Left lung (tissue), 10 donors: Measurements from ENCODE around the gene MAP1LC3A. TPM values are rescaled to one million over a fixed set of nuclear protein-coding genes. Genes with fewer than 3 reads are reported as not detected.
"Not testable (repeated sequence)": the region's sequence is repeated elsewhere in the genome, so short reads cannot be mapped to it uniquely, and the experiment has no call there.

Experiments
- ATAC-seq: fragments of 200-7000 bp; cut with Tn5 transposase; one replicate; pipeline ENCODE4 v1.9.1; 2020; ENCODE audit warnings: moderate library complexity
- DNase-seq, 4 donors: peaks; one replicate each; pipeline ENCODE4 v3.0.0-alpha.2; 2013 to 2020
- H3K27ac ChIP-seq, 2 donors: fragments of 200-600 bp; sonication (generic) in 1 of 2; one replicate each; pipeline versions ENCODE4 v1.5.0 to v1.8.0; 2020 to 2021
- H3K27me3 ChIP-seq, 2 donors: fragments of 200-600 bp; sonication (generic) in 1 of 2; one replicate each; pipeline versions ENCODE4 v1.5.0 to v1.8.0; 2020 to 2021
- H3K36me3 ChIP-seq, 2 donors: fragments of 200-600 bp; sonication (generic) in 1 of 2; one replicate each; pipeline versions ENCODE4 v1.5.0 to v1.8.0; 2020 to 2021
- H3K4me1 ChIP-seq, 2 donors: fragments of 200-600 bp; one replicate each; pipeline ENCODE4 v1.8.0; 2021
- H3K4me3 ChIP-seq, 2 donors: fragments of 200-600 bp; sonication (generic) in 1 of 2; one replicate each; pipeline versions ENCODE4 v1.5.0 to v1.8.0; 2020 to 2021; ENCODE audit warnings: mild to moderate bottlenecking in 1 of 2
- H3K9me3 ChIP-seq, 2 donors: fragments of 200-600 bp; sonication (generic) in 1 of 2; one replicate each; pipeline versions ENCODE4 v1.5.0 to v1.8.0; 2020 to 2021
- CTCF ChIP-seq, 2 donors: fragments of 200-600 bp; sonication (generic) in 1 of 2; IDR thresholded peaks; one replicate each; pipeline versions ENCODE4 v1.5.0 to v1.8.0; 2021; ENCODE audit warnings: antibody characterized with exemption in 2 of 2
- intact Hi-C, 2 donors: fragments of 100-400 bp; cut with DNase I; formaldehyde crosslinking; loops; one replicate each; pipeline versions ENCODE4 v1.11.2 to v1.14.2; 2022
- polyA plus RNA-seq, 6 donors: library from polyadenylated mRNA; unstranded; fragments of 120-200 nt; gene quantifications; one replicate each; pipeline ENCODE4 v1.2.1, GENCODE V29; 2013; ENCODE audit not compliant: insufficient read length in 6 of 6
- total RNA-seq, 2 donors: library from RNA; stranded (reverse); fragmentation: NEBNext Ultra II Directional; extraction: Animal tissue kit (Norgen Biotek cat#: 25700); gene quantifications; one replicate each; pipeline ENCODE4 v1.2.1, GENCODE V29; 2021
- donor health status: DM: no; HTN: yes; CAD: no.
- donor health status: DM: no; HTN: no; CAD: no.

The MAP1LC3A gene
- total and polyA plus RNA-seq, 8 donors, result 17.4 to 68.8 (median 32.3) TPM

DNA sequence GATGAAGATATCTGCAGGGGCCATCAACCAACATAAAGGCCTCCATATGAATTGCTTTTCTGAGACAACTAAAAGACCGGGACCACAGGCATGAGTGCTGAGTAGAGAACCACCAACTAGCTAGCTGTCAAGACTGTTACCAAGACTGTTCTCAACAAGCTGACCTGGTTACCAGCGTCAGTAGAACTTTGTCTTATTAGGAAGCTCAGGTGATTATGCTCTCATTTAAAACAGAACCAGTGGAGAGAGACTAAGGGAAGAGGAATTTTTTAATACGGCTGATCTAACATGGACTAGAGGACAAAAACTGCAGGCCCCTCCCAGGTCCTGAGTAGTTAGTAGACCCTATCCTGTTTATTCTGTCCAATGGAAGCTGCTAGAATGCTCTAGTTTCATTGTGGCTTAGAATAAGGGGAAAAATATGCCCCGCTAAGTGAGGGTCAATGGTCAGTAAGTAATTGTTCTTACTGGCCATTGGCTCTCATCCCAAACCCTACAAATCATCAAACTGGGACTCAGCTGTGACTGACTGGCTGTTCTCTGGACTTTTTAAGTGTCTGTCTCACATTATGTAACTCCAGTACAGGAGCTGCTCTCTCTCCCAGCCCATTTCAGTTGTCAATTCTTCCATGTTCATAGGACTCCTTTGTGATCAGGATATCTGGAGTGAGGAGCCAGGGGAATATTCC is 46.1 kb upstream of the MAP1LC3A start:
- Histone ChIP-seq H3K36me3 (peaks cover 0 to 38% of the 10 kb centered on the region in 2 donors), H3K27me3 (no peaks in the 10 kb centered on the region), H3K4me3 (no peak overlapping the region), H3K9me3 (no peaks in the 10 kb centered on the region), H3K27ac (peak overlapping the region; percentile 48 to 57), H3K4me1 (peaks cover 10 to 26% of the 10 kb centered on the region in 2 donors)
- DNase-seq (no peak), ATAC-seq (no peak)
- intact Hi-C loops, result no loop called here
- TF ChIP-seq CTCF (IDR thresholded peaks at IDR 0.05), result no peak

GRCh38 chr20:34512955-34513419 is 45.5 kb upstream of the MAP1LC3A start:
- no peaks in the 10 kb centered on the region for H3K27me3 ChIP-seq
- H3K4me3 ChIP-seq, result no peak overlapping the region
- no peak for ATAC-seq
- H3K9me3 ChIP-seq, result no peaks in the 10 kb centered on the region
- peaks cover 15 to 32% of the 10 kb centered on the region in 2 donors for H3K4me1 ChIP-seq
- TF ChIP-seq CTCF (IDR thresholded peaks at IDR 0.05), result no peak
- no peak for DNase-seq
- peaks cover 0 to 32% of the 10 kb centered on the region in 2 donors for H3K36me3 ChIP-seq
- intact Hi-C loops, result no loop called here
- H3K27ac ChIP-seq, result peak overlapping the region; percentile 48 to 57

DNA sequence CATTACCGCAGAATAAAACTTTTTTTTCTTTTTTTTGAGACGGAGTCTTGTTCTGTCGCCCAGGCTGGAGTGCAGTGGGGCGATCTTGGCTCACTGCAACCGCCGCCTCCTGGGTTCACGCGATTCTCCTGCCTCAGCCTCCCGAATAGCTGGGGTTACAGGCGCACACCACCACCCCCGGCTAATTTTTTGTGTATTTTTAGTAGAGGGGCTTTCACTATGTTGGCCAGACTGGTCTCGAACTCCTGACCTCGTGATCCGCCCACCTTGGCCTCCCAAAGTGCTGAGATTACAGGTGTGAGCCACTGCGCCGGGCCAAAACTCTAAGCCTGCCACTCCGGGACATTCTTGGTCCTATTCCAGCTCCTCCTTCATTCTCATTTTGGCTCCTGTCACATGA is 44.5 kb upstream of the MAP1LC3A start:
- H3K27ac ChIP-seq, H3K9me3 ChIP-seq, intact Hi-C loops, ATAC-seq, H3K4me3 ChIP-seq, DNase-seq, H3K27me3 ChIP-seq: not testable (repeated sequence)
- H3K36me3 ChIP-seq, result peaks cover 0 to 26% of the 10 kb centered on the region in 2 donors
- peaks cover 15 to 37% of the 10 kb centered on the region in 2 donors for H3K4me1 ChIP-seq

DNA sequence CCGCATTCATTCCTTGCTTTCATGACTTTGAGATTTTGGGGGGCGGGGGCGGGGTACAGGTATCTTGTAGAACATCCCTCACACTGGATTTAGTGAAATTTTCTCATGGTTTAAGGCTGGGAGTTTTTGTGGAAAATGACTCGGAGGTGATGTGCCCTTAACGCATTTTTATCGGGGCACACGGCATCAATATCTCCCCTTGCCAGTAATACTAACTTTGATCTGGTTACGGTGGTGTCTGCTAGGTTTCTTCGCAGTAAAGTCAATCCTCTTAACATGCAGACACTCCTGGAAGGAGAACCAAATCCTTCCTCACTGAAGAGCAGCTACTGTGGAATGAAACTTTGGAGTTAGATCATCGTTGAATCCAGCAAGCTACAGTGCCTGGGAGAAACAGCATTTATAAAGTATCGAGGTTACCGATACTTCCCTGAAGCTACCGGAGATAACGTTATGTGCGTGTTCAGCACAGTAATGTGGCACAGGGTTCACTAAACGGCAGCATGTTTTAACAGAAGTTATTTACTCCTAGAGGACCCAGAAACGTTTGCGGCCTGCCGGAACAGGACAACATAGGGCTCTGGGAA is 43.5 kb upstream of the MAP1LC3A start:
- TF ChIP-seq CTCF (IDR thresholded peaks at IDR 0.05), result no peak
- Histone ChIP-seq H3K4me1 (peaks cover 15 to 45% of the 10 kb centered on the region in 2 donors), H3K27ac (peak overlapping the region; percentile 94 to 98), H3K36me3 (peaks cover 0 to 25% of the 10 kb centered on the region in 2 donors), H3K27me3 (no peaks in the 10 kb centered on the region), H3K4me3 (peak overlapping the region; percentile 82 to 93), H3K9me3 (no peaks in the 10 kb centered on the region)
- intact Hi-C loops, result no loop called here
- DNase-seq (no peak), ATAC-seq (no peak)

DNA sequence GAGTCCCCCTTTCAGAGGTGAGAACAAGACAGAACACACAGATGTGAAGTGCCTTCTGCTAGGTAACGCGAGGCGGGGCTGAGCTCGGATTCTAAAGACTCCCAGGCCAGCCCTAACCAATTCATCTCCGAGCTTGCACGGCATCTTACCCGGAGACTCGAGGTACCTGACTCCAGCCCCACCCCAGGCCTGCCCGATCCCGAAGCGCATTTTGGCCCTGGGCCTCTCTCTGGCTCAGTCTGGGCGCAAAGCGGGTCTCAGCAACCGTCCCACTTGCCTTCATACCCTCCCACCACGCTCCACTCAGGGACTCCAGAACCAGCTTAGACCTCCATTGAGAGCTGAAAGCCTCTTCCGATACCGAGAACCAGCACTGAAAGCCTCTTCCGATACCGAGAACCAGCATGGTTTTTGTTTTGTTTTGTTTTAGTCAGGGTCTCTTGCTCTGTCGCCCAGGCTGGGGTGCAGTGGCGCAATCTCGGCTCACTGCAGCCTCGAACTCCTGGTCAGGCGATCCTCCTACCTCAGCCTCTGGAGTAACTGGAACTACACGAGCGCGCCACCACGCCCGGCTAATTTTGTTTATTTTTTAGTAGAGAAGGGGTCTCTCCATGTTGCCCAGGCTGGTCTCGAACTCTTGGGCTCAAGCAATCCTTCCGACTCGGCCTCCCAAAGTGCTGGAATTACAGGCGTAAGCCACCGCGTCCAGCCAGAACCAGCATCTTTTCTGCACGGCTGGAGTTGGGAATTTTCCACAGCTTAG is 42.9 kb upstream of the MAP1LC3A start:
- peak; percentile 83 for ATAC-seq
- peak; percentile 44 to 81 (median 68) for DNase-seq
- Histone ChIP-seq H3K4me3 (peak overlapping the region; percentile 82 to 93), H3K27me3 (no peaks in the 10 kb centered on the region), H3K36me3 (peaks cover 0 to 31% of the 10 kb centered on the region in 2 donors), H3K9me3 (no peaks in the 10 kb centered on the region), H3K4me1 (peaks cover 15 to 45% of the 10 kb centered on the region in 2 donors), H3K27ac (peak overlapping the region; percentile 94 to 98)
- intact Hi-C loops, result no loop called here
- no peak for TF ChIP-seq CTCF (IDR thresholded peaks at IDR 0.05)
